Measurements from ENCODE around the gene C6. TPM values are rescaled to one million over a fixed set of nuclear protein-coding genes. Genes with fewer than 3 reads are reported as not detected.

C6 gene
- total and polyA plus RNA-seq, 4 donors: 125 to 916 (median 269) TPM

DNA sequence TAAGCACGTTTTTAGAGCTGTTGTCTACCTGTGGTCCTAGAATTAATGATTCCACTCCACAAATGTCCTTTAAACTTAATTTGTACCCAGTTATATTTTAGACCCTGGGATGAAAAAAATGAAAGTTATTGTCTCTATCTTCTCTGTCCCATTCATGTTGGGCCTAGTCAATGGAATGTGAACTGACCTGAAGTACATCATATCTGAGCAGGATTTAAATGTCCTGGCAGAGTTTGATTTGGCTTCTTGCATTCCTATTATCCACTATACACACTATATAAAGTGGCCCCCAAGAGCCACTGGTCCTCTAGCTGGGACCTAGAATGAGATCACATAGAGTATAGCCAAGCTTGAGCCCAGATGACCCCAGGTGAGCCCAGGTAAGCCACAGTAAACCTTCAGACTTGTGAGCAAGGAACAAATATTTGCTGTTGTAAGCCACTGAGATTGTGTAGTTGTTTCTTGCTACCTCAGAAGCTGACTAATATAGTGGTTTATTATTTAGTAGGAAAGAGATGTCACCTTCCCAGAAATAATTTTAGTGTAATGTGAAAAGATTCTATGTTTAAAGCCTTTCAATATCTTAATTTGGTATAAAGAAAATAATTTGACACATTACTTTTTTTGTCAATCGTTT lies 37.1 kb upstream of the C6 start:
- 88% methylated on average over 2 of the region's 2 CpGs for WGBS

DNA sequence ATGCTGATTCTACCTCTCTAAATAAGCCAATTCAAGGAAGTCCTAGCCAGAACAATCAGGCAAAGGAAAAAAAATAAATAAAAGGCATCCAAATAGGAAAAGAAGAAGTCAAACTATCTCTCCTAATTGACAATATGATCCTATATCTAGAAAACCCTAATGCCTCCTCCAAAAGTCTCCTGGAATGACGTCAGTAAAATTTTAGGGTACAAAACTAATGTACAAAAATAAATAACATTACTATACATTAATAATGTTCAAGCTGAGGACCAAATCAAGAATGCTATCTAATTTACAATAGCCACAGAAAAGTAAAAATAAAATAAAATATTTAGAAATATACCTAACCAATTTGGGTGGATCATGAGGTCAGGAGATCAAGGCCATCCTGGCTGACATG lies 33.8 kb upstream of the C6 start:
- TF ChIP-seq RXRA (IDR thresholded peaks at IDR 0.05) (no peak), HNF4A (conservative IDR thresholded peaks at IDR 0.05) (no peak), GABPA (IDR thresholded peaks at IDR 0.05 in 1 of 2, conservative IDR thresholded peaks at IDR 0.05 in 1 of 2) (no peak), EGR1 (IDR thresholded peaks at IDR 0.05; ENCODE audit: low read depth in 2 of 2) (no peak), TAF1 (conservative IDR thresholded peaks at IDR 0.05) (no peak), FOXA2 (IDR thresholded peaks at IDR 0.05) (no peak), FOXA1 (IDR thresholded peaks at IDR 0.05) (no peak), SP1 (IDR thresholded peaks at IDR 0.05) (no peak), JUND (IDR thresholded peaks at IDR 0.05) (no peak), NR2F2 (IDR thresholded peaks at IDR 0.05) (no peak), YY1 (IDR thresholded peaks at IDR 0.05) (no peak), HNF4G (IDR thresholded peaks at IDR 0.05) (no peak), RAD21 (IDR thresholded peaks at IDR 0.05) (no peak)
- TF ChIP-seq, protein P1, sequence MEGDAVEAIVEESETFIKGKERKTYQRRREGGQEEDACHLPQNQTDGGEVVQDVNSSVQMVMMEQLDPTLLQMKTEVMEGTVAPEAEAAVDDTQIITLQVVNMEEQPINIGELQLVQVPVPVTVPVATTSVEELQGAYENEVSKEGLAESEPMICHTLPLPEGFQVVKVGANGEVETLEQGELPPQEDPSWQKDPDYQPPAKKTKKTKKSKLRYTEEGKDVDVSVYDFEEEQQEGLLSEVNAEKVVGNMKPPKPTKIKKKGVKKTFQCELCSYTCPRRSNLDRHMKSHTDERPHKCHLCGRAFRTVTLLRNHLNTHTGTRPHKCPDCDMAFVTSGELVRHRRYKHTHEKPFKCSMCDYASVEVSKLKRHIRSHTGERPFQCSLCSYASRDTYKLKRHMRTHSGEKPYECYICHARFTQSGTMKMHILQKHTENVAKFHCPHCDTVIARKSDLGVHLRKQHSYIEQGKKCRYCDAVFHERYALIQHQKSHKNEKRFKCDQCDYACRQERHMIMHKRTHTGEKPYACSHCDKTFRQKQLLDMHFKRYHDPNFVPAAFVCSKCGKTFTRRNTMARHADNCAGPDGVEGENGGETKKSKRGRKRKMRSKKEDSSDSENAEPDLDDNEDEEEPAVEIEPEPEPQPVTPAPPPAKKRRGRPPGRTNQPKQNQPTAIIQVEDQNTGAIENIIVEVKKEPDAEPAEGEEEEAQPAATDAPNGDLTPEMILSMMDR (IDR thresholded peaks at IDR 0.05; ENCODE audit: low read depth, low read length, missing input control): no peak
- TF ChIP-seq, protein P2, sequence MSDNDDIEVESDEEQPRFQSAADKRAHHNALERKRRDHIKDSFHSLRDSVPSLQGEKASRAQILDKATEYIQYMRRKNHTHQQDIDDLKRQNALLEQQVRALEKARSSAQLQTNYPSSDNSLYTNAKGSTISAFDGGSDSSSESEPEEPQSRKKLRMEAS (IDR thresholded peaks at IDR 0.05): no peak
- TF ChIP-seq, protein P3, sequence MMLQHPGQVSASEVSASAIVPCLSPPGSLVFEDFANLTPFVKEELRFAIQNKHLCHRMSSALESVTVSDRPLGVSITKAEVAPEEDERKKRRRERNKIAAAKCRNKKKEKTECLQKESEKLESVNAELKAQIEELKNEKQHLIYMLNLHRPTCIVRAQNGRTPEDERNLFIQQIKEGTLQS (IDR thresholded peaks at IDR 0.05): no peak
- TF ChIP-seq, protein P4, sequence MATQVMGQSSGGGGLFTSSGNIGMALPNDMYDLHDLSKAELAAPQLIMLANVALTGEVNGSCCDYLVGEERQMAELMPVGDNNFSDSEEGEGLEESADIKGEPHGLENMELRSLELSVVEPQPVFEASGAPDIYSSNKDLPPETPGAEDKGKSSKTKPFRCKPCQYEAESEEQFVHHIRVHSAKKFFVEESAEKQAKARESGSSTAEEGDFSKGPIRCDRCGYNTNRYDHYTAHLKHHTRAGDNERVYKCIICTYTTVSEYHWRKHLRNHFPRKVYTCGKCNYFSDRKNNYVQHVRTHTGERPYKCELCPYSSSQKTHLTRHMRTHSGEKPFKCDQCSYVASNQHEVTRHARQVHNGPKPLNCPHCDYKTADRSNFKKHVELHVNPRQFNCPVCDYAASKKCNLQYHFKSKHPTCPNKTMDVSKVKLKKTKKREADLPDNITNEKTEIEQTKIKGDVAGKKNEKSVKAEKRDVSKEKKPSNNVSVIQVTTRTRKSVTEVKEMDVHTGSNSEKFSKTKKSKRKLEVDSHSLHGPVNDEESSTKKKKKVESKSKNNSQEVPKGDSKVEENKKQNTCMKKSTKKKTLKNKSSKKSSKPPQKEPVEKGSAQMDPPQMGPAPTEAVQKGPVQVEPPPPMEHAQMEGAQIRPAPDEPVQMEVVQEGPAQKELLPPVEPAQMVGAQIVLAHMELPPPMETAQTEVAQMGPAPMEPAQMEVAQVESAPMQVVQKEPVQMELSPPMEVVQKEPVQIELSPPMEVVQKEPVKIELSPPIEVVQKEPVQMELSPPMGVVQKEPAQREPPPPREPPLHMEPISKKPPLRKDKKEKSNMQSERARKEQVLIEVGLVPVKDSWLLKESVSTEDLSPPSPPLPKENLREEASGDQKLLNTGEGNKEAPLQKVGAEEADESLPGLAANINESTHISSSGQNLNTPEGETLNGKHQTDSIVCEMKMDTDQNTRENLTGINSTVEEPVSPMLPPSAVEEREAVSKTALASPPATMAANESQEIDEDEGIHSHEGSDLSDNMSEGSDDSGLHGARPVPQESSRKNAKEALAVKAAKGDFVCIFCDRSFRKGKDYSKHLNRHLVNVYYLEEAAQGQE (IDR thresholded peaks at IDR 0.05): no peak
- Histone ChIP-seq H3K9me3 (ENCODE audit: control insufficient read depth in 4 of 4, low read length in 3 of 4) (no peaks in the 10 kb centered on the region), H3K36me3 (ENCODE audit: control insufficient read depth in 4 of 4, insufficient read depth in 3 of 4, low read depth in 1 of 4, low read length in 3 of 4) (no peaks in the 10 kb centered on the region), H3K9ac (ENCODE audit: low read depth in 1 of 2, low read length in 2 of 2) (no peak overlapping the region), H3K27ac (ENCODE audit: low read depth in 1 of 2, low read length in 2 of 2) (no peak overlapping the region), H3K27me3 (ENCODE audit: control insufficient read depth in 4 of 4, insufficient read depth in 4 of 4, low read length in 3 of 4) (no peaks in the 10 kb centered on the region), H3K4me1 (ENCODE audit: control insufficient read depth in 4 of 4, insufficient read depth in 4 of 4, low read length in 3 of 4) (no peaks in the 10 kb centered on the region), H3K4me3 (ENCODE audit: low read depth in 1 of 3, low read length in 3 of 3) (no peak overlapping the region)
- DNase-seq (ENCODE audit: low spot score): no peak
- 71% methylated on average over 1 of the region's 1 CpG for WGBS

More for the DNA sequence above, 37.1 kb upstream of the C6 start:
- no peak overlapping the region for H3K27ac ChIP-seq (ENCODE audit: low read depth in 1 of 2, low read length in 2 of 2)
- H3K36me3 ChIP-seq (ENCODE audit: control insufficient read depth in 4 of 4, insufficient read depth in 3 of 4, low read depth in 1 of 4, low read length in 3 of 4): no peaks in the 10 kb centered on the region
- TF ChIP-seq, protein P2 (IDR thresholded peaks at IDR 0.05): no peak
- TF ChIP-seq, protein P5, sequence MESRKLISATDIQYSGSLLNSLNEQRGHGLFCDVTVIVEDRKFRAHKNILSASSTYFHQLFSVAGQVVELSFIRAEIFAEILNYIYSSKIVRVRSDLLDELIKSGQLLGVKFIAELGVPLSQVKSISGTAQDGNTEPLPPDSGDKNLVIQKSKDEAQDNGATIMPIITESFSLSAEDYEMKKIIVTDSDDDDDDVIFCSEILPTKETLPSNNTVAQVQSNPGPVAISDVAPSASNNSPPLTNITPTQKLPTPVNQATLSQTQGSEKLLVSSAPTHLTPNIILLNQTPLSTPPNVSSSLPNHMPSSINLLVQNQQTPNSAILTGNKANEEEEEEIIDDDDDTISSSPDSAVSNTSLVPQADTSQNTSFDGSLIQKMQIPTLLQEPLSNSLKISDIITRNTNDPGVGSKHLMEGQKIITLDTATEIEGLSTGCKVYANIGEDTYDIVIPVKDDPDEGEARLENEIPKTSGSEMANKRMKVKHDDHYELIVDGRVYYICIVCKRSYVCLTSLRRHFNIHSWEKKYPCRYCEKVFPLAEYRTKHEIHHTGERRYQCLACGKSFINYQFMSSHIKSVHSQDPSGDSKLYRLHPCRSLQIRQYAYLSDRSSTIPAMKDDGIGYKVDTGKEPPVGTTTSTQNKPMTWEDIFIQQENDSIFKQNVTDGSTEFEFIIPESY (IDR thresholded peaks at IDR 0.05): no peak
- TF ChIP-seq, protein P3 (IDR thresholded peaks at IDR 0.05): no peak
- no peak for TF ChIP-seq YY1 (IDR thresholded peaks at IDR 0.05)
- H3K27me3 ChIP-seq (ENCODE audit: control insufficient read depth in 4 of 4, insufficient read depth in 4 of 4, low read length in 3 of 4): no peaks in the 10 kb centered on the region
- H3K9me3 ChIP-seq (ENCODE audit: control insufficient read depth in 4 of 4, low read length in 3 of 4): no peaks in the 10 kb centered on the region
- no peak overlapping the region for H3K9ac ChIP-seq (ENCODE audit: low read depth in 1 of 2, low read length in 2 of 2)
- DNase-seq (ENCODE audit: low spot score): no peak
- no peaks in the 10 kb centered on the region for H3K4me1 ChIP-seq (ENCODE audit: control insufficient read depth in 4 of 4, insufficient read depth in 4 of 4, low read length in 3 of 4)
- no peak overlapping the region for H3K4me3 ChIP-seq (ENCODE audit: low read depth in 1 of 3, low read length in 3 of 3)
